CD14-positive monocyte (primary cell): ENCODE measurements around the gene GMDS. TPM values are rescaled to one million over a fixed set of nuclear protein-coding genes. Genes with fewer than 3 reads are reported as not detected.

Experiments used
- DNase-seq, 3 donors: peaks; one replicate each; pipeline ENCODE4 v3.0.0-alpha.2; 2011 to 2022
- H2AFZ ChIP-seq: 2 replicates; pipeline ENCODE4 v1.6.0; 2012; ENCODE audit warnings: mild to moderate bottlenecking, low read depth, low read length, inconsistent platforms; ENCODE audit not compliant: insufficient read depth, poor library complexity, severe bottlenecking
- H3K27ac ChIP-seq, 2 donors: 1 replicate in 1 of 2; 2 replicates in 1 of 2; pipeline ENCODE4 v1.5.1; 2012 to 2013; ENCODE audit warnings: low read length in 2 of 2, control low read depth in 1 of 2, inconsistent platforms in 1 of 2, low read depth in 1 of 2, mild to moderate bottlenecking in 1 of 2
- H3K27me3 ChIP-seq, 2 donors: one replicate each; pipeline versions ENCODE4 v1.6.0 to v1.6.1; 2011 to 2013; ENCODE audit warnings: low read length in 2 of 2; ENCODE audit not compliant: control insufficient read depth in 2 of 2, insufficient read depth in 2 of 2
- H3K36me3 ChIP-seq, 2 donors: replicated peaks in 1 of 2; 1 replicate in 1 of 2; 2 replicates in 1 of 2; pipeline versions ENCODE4 v1.5.1 to v1.6.1; 2012 to 2013; ENCODE audit warnings: low read length in 2 of 2, control low read depth in 1 of 2, inconsistent platforms in 1 of 2, mild to moderate bottlenecking in 1 of 2; ENCODE audit not compliant: insufficient read depth in 2 of 2, control insufficient read depth in 1 of 2
- H3K4me1 ChIP-seq, 2 donors: 1 replicate in 1 of 2; 2 replicates in 1 of 2; pipeline versions ENCODE4 v1.5.1 to v1.6.1; 2012 to 2013; ENCODE audit warnings: low read length in 2 of 2, control low read depth in 1 of 2, inconsistent platforms in 1 of 2, mild to moderate bottlenecking in 1 of 2, moderate library complexity in 1 of 2; ENCODE audit not compliant: insufficient read depth in 2 of 2, control insufficient read depth in 1 of 2
- H3K4me2 ChIP-seq: replicated peaks from 2 replicates; pipeline ENCODE3; 2012; ENCODE audit warnings: low read length, moderate library complexity, mild to moderate bottlenecking; ENCODE audit not compliant: poor library complexity, severe bottlenecking; ENCODE audit errors: extremely low read depth
- H3K4me3 ChIP-seq, 3 experiments: fragments of 200-600 bp in 1 of 3; sonication (generic) in 1 of 3; replicated peaks in 1 of 3; 1 replicate in 2 of 3; 2 replicates in 1 of 3; pipeline ENCODE4 v1.5.1; 2011 to 2013; ENCODE audit warnings: low read length in 3 of 3, mild to moderate bottlenecking in 3 of 3, control low read depth in 2 of 3, low read depth in 2 of 3, inconsistent platforms in 1 of 3, moderate library complexity in 1 of 3
- H3K79me2 ChIP-seq: 2 replicates; pipeline ENCODE4 v1.6.0; 2012; ENCODE audit warnings: mild to moderate bottlenecking, control low read depth, inconsistent platforms, low read length, moderate library complexity; ENCODE audit not compliant: insufficient read depth
- H3K9ac ChIP-seq: 2 replicates; pipeline ENCODE4 v1.6.0; 2017; ENCODE audit warnings: low read length, mild to moderate bottlenecking; ENCODE audit not compliant: insufficient read depth, poor library complexity, severe bottlenecking
- H3K9me3 ChIP-seq, 2 donors: replicated peaks in 1 of 2; 1 replicate in 1 of 2; 2 replicates in 1 of 2; pipeline versions ENCODE4 v1.5.1 to v1.6.1; 2012 to 2013; ENCODE audit warnings: low read length in 2 of 2, control low read depth in 1 of 2; ENCODE audit not compliant: control insufficient read depth in 1 of 2, insufficient read depth in 1 of 2
- H4K20me1 ChIP-seq: 2 replicates; pipeline ENCODE4 v1.6.0; 2012; ENCODE audit warnings: mild to moderate bottlenecking, low read length, control low read depth, moderate library complexity; ENCODE audit not compliant: insufficient read depth
- H3K27ac Mint-ChIP-seq, 7 donors: one replicate each; pipeline ENCODE4 v1.8.0; 2020; ENCODE audit warnings: mild to moderate bottlenecking in 7 of 7, mixed read lengths in 7 of 7, moderate library complexity in 6 of 7, inconsistent platforms in 2 of 7
- H3K27me3 Mint-ChIP-seq, 3 donors: one replicate each; pipeline ENCODE4 v1.8.0; 2021 to 2022; ENCODE audit warnings: low read depth in 3 of 3, mild to moderate bottlenecking in 3 of 3, mixed read lengths in 3 of 3, moderate library complexity in 3 of 3, inconsistent platforms in 1 of 3
- H3K36me3 Mint-ChIP-seq, 2 donors: one replicate each; pipeline ENCODE4 v1.8.0; 2020; ENCODE audit warnings: mixed read lengths in 2 of 2, inconsistent platforms in 1 of 2, mild to moderate bottlenecking in 1 of 2
- H3K4me1 Mint-ChIP-seq: one replicate; pipeline ENCODE4 v1.8.0; 2020; ENCODE audit warnings: mild to moderate bottlenecking, mixed read lengths
- H3K4me3 Mint-ChIP-seq, 2 donors: one replicate each; pipeline ENCODE4 v1.8.0; 2020; ENCODE audit warnings: mild to moderate bottlenecking in 2 of 2, mixed read lengths in 2 of 2, moderate library complexity in 1 of 2
- H3K9me3 Mint-ChIP-seq, 7 donors: one replicate each; pipeline ENCODE4 v1.8.0; 2020 to 2022; ENCODE audit warnings: mixed read lengths in 7 of 7, mild to moderate bottlenecking in 6 of 7, moderate library complexity in 6 of 7, inconsistent platforms in 2 of 7
- WGBS: methylation state at CpG from one replicate; pipeline ENCODE4 v1.1.5; 2013; ENCODE audit warnings: missing lambda C conversion rate; ENCODE audit not compliant: insufficient coverage; 5-methylcytosine and 5-hydroxymethylcytosine counted together
- intact Hi-C, 2 donors: fragments of 100-400 bp; cut with micrococcal nuclease; formaldehyde crosslinking; loops; one replicate each; pipeline versions ENCODE4 v1.15.0 to v1.15.1; 2023
- polyA plus RNA-seq, 3 donors: library from polyadenylated mRNA; depleted of rRNA in 1 of 3; unstranded in 2 of 3; stranded (reverse) in 1 of 3; fragments of 300-500 nt in 2 of 3; fragments of >200 nt in 1 of 3; fragmentation: Illumina TruSeq in 2 of 3; gene quantifications; 1 replicate in 2 of 3; 2 replicates in 1 of 3; pipeline ENCODE4 v1.2.3, GENCODE V29; 2012 to 2021
- TF ChIP-seq, protein P1 (sequence below): fragments of 200-600 bp; IDR thresholded peaks from one replicate; pipeline ENCODE4 v1.8.0; 2022; ENCODE audit warnings: antibody characterized with exemption, mild to moderate bottlenecking

The GMDS gene
- polyA plus RNA-seq, 3 donors = 10.5 to 19.9 (median 17.6) TPM

DNA sequence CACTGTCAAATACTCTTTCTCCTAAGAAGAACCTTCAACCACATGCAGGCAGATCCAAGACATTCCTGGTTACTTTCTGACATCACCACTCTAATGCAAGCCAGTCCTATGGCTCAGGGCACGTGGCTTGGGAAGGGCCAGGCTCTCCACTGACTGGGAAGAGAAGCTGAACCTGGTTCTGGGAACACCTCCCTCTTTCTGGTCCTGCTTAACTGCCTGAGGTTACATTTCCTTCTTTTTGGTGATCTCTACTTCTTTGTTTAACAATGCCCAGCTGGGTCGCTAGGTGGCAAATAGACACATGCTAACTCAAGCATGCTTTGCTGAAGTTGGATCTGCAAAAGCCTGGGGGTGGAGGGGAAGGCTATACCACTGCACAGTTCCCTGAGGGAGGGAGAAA is 249.8 kb downstream of the GMDS start:
- no peaks in the 10 kb centered on the region for H3K36me3 Mint-ChIP-seq
- no peak for DNase-seq
- H2AFZ ChIP-seq = no peak overlapping the region
- no peaks in the 10 kb centered on the region for H3K36me3 ChIP-seq
- H3K27ac Mint-ChIP-seq = peak overlapping the region in 1 of 7 donors; percentile 9
- intact Hi-C loops = no loop called here
- no peak overlapping the region for H3K4me3 ChIP-seq
- peaks cover 4% of the 10 kb centered on the region for H3K4me1 Mint-ChIP-seq
- no peaks in the 10 kb centered on the region for H3K27me3 ChIP-seq
- no peaks in the 10 kb centered on the region for H3K4me1 ChIP-seq
- no peak overlapping the region for H3K9ac ChIP-seq
- TF ChIP-seq, protein P1, sequence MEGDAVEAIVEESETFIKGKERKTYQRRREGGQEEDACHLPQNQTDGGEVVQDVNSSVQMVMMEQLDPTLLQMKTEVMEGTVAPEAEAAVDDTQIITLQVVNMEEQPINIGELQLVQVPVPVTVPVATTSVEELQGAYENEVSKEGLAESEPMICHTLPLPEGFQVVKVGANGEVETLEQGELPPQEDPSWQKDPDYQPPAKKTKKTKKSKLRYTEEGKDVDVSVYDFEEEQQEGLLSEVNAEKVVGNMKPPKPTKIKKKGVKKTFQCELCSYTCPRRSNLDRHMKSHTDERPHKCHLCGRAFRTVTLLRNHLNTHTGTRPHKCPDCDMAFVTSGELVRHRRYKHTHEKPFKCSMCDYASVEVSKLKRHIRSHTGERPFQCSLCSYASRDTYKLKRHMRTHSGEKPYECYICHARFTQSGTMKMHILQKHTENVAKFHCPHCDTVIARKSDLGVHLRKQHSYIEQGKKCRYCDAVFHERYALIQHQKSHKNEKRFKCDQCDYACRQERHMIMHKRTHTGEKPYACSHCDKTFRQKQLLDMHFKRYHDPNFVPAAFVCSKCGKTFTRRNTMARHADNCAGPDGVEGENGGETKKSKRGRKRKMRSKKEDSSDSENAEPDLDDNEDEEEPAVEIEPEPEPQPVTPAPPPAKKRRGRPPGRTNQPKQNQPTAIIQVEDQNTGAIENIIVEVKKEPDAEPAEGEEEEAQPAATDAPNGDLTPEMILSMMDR = no peak
- H4K20me1 ChIP-seq = no peaks in the 10 kb centered on the region
- peaks cover 0 to 5% (median 0%) of the 10 kb centered on the region in 7 donors for H3K9me3 Mint-ChIP-seq
- no peaks in the 10 kb centered on the region for H3K9me3 ChIP-seq
- no peak overlapping the region for H3K4me2 ChIP-seq
- no peak overlapping the region for H3K4me3 Mint-ChIP-seq
- peaks cover 0 to 1% (median 1%) of the 10 kb centered on the region in 3 donors for H3K27me3 Mint-ChIP-seq
- H3K79me2 ChIP-seq = no peaks in the 10 kb centered on the region
- H3K27ac ChIP-seq = no peak overlapping the region
- WGBS = 100% methylated on average over 1 of the region's 2 CpGs

DNA sequence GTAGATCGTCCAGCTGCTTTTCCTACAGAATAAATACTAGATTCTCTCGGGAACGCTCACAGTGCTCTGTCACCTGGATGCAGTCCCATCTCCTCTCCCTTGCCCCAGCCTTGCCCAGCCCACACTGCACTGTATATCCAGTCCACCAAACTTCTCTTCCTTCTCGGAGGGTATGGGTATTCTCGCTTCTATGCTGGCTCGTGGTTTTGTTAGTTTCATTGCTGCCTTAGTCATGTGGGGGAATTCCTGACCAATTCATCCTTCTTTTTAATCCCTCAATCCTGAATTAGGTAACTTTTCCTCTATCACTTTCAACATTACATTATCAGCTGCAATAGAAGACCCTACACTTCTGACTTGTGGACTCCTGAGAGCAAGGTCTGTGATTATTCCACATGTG is 252.4 kb downstream of the GMDS start:
- Histone ChIP-seq H3K4me1 (no peaks in the 10 kb centered on the region), H3K36me3 (no peaks in the 10 kb centered on the region), H2AFZ (no peak overlapping the region), H3K4me3 (no peak overlapping the region), H3K27me3 (no peaks in the 10 kb centered on the region), H4K20me1 (no peaks in the 10 kb centered on the region), H3K9ac (no peak overlapping the region), H3K79me2 (no peaks in the 10 kb centered on the region), H3K9me3 (no peaks in the 10 kb centered on the region), H3K27ac (no peak overlapping the region), H3K4me2 (no peak overlapping the region)
- H3K9me3 Mint-ChIP-seq = peaks cover 0 to 3% (median 0%) of the 10 kb centered on the region in 7 donors
- intact Hi-C loops = no loop called here
- H3K36me3 Mint-ChIP-seq = no peaks in the 10 kb centered on the region
- DNase-seq = no peak
- H3K27me3 Mint-ChIP-seq = peaks cover 0 to 1% (median 1%) of the 10 kb centered on the region in 3 donors
- WGBS = 92% methylated on average over 2 of the region's 6 CpGs
- no peak overlapping the region for H3K27ac Mint-ChIP-seq
- H3K4me1 Mint-ChIP-seq = peaks cover 4% of the 10 kb centered on the region
- TF ChIP-seq, protein P1 = no peak
- H3K4me3 Mint-ChIP-seq = no peak overlapping the region
